Stimulated activated naive CD8-positive, alpha-beta T cell treated with anti-CD3 and anti-CD28 coated beads, Interleukin-15, Interleukin-2, amounts not matched to agents 100 U/mL and 50 U/mL, for 24 hours (primary cell): ENCODE measurements around the gene SLC9A8.
A peak's percentile ranks its signal among the peaks of the same experiment; 100 is the strongest.

Source experiments
- ATAC-seq: fragments of 150-1000 bp; cut with Tn5 transposase; one replicate; pipeline ENCODE4 v1.10.0; 2021
- DNase-seq: peaks from one replicate; pipeline ENCODE4 v3.0.0; 2021

Gene SLC9A8

DNA sequence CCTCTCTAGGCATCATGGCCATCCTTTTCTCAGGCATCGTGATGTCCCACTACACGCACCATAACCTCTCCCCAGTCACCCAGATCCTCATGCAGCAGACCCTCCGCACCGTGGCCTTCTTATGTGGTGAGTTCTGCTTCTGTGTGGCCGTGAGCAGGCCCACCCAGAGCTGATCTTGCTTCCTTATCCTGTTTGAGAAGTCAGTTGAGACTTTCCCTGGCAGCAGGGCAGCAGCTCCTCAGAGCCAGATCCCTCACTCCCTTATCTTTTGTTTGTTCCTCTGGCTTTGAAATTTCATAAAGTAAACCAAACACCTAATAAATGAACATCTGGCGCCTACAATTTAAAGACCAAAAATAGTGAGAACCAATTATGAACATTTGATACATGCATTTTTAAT is 62.1 kb downstream of the SLC9A8 start:
- ATAC-seq, result no peak

DNA sequence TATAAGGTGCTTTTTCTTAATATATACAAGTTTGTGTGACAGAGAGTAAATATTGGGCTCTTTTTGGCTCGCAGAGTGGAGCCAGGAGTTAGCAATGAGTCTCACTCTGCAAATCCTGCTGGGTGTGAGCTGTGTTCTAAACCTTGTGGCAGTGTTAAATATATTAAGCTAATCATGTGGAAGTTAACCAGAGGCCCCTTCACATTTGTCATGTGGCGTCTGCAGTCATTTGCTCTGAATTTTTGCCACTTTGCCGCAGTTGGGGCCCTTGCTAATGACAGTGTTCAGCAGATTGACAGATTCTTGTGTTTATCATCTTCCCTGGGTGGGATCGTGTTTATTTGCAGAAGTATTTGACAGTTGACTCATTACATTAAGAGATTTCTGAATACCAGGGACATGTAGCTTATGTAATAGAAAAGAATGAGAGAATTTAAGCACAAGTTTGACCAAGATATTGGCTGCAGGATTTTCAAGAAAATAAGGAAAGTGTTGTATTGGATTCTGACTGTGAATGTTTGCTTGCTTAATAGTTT is 64.8 kb downstream of the SLC9A8 start:
- no peak for DNase-seq
- ATAC-seq, result no peak

More for the DNA sequence above, 62.1 kb downstream of the SLC9A8 start:
- no peak for DNase-seq

DNA sequence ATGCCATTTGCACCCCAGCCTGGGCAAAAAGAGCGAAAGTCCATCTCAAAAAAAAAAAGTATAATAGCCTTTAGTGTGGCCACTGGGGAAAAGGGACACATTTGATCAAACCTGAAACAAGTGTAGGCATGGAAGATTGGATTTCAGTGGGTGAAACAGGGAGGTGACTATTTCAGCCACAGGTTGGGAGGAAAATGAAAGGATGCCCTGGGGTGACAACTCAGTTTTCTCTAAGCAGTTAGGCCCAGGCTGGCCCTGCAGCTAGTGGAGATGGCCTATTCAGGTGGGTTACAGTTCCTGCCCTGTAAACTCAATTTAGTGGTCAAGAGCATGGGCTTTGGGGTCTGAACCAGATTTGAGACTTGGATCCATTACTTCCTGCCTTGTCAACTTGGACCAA is 66.3 kb downstream of the SLC9A8 start:
- no peak for ATAC-seq

GRCh38 chr20:49880177-49880576 is 67.5 kb downstream of the SLC9A8 start:
- DNase-seq, result no peak
- ATAC-seq, result no peak

More for the DNA sequence above, 66.3 kb downstream of the SLC9A8 start:
- no peak for DNase-seq

GRCh38 chr20:49880724-49881445 is 68.3 kb downstream of the SLC9A8 start:
- DNase-seq, result no peak
- no peak for ATAC-seq

DNA sequence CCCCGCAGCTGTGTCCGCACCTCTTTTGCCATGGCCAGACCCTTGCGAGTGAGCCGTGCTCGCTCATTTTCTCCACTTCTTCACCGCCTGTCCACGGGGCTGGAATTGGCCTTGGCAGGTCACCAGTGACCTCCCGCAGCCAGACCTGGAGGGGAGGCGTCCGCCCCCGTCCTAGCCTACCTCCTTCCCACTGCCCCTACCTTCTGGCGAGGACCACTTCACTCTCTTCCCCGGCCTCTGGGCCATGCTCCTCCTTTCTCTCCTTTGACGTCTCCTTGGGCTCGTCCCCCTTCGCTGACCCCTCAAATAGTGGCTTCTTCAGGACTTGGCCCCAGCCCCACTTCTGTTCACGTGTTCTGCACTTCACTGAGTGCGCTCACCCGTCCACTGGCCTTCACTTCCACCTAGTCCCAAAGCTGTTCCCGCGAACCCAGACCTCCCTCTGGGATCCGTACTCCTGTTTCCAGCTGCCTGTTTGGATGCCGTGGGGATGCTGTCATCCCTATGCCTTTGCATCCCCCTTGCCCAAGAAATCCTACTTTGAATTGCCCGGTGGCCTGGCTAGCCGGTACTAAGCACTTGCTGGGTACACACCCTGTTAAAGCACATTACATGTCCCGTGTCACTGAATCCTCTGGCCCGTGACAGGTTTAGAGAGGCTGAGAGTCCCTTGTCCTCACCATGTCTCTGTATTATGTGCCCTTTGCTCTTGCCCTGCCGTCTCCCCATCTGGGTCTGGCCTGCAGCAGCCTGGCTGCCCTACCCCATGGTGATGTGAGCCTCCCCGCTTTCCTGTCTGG is 69.7 kb downstream of the SLC9A8 start:
- ATAC-seq (no peak), DNase-seq (no peak)

- DNase-seq, result no peak
Measured at GRCh38 chr20:49883246-49883802, 70.7 kb downstream of the SLC9A8 start.

GRCh38 chr20:49885558-49886332 is 73.1 kb downstream of the SLC9A8 start:
- ATAC-seq, result no peak
- no peak for DNase-seq

More at GRCh38 chr20:49883246-49883802, 70.7 kb downstream of the SLC9A8 start:
- no peak for ATAC-seq

DNA sequence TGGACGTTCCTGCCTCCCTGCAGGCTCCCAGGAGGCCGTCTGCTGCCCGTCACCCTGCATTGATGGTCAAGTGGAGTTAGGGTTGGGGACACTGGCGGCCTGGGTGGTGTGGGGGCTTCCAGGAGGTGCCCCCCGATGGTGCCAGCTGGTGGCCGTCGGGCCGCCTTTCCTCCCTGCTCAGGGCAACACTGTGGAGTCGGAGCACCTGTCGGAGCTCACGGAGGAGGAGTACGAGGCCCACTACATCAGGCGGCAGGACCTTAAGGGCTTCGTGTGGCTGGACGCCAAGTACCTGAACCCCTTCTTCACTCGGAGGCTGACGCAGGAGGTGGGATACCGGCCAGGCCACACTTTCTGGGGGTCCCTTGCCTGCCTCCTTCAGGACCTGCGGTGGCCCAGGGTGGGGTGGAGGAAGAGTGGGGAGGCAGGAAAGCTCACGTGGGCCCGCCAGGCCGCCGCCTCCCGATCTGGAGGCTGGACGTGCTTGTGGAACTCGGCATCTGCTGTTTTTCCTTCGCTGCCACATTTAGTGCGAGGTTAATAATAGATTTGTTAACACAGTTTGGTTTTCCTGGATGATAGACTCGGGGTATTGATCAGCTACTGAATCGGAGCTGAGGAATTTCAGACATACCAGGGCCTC is 74.1 kb downstream of the SLC9A8 start:
- DNase-seq (no peak), ATAC-seq (no peak)

GRCh38 chr20:49887251-49888211 is 74.9 kb downstream of the SLC9A8 start:
- DNase-seq (no peak), ATAC-seq (no peak)

- peak; percentile 29 for ATAC-seq
- peak; percentile 66 for DNase-seq
Measured at GRCh38 chr20:49888212-49889000, 75.8 kb downstream of the SLC9A8 start.

- no peak for DNase-seq
- no peak for ATAC-seq
Measured at GRCh38 chr20:49889001-49889934, 76.6 kb downstream of the SLC9A8 start.

DNA sequence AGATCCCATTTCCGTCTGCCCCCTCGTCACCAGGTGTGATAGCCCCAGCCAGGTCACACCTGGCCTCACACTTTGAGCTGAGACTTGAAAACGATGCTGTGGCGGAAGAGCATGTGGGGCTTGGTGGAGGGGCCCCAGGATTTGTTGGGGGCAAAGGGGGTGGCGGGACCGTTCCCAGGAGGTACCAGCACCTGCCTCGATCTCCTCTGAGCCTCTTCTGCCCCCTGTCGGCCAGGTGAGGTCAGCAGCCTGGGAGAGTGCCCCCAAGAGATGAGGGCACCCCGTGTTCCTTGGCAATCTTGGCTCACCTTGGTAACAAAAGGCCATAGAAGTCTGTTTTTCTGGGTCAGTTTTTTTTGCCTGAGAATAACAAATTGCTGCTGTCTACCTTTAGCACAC is 77.3 kb downstream of the SLC9A8 start:
- DNase-seq, result no peak

DNA sequence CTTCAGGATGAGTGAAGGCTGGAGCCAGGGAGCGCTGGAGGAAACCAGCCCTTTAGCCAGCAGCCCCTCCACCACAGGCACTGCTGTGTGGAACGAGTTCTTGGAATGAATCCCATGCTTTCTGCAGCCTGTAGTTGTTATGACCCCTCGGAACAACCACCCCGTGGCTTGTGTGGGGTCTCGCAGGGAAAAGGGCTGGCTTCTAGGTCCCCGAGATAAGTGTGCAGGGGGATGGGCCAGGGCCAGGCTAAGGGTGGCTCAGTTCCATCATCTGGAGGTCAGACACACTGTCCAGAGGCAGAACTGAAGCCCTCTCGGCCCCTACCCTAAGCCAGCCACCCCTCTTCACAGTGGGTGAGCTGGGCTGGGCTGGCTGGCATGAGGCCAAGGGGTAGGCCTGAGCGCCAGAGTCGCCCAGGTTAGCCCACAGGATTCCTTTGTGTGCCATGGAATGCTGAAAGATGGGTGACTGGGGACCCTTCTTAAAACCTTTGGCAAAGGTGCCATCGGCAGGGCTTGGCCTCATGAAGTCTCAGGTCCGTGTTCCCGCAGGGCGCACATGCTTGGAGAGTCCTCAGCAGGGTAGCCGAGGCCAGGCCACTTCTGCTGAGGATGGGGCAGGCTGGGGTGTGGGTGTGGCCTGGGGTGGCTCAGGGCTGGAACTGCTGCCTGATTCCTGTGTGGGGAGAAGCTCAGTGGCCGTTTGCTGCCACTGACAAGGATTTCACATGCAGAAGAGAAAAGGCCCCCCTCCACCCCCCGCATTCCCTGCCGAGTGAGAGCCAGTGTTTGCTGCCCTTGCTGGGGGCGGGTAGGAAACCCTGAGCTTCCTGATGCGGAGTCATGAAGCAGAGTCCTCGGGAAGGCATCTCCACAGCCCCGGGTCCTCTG is 78.1 kb downstream of the SLC9A8 start:
- ATAC-seq, result no peak
- no peak for DNase-seq

More for the DNA sequence above, 77.3 kb downstream of the SLC9A8 start:
- ATAC-seq, result no peak

- no peak for DNase-seq
Measured at GRCh38 chr20:49891476-49892110, 79.0 kb downstream of the SLC9A8 start.

GRCh38 chr20:49892260-49892659 is 79.6 kb downstream of the SLC9A8 start:
- DNase-seq (no peak), ATAC-seq (no peak)

More at GRCh38 chr20:49891476-49892110, 79.0 kb downstream of the SLC9A8 start:
- no peak for ATAC-seq

GRCh38 chr20:49892817-49893216 is 80.2 kb downstream of the SLC9A8 start:
- ATAC-seq, result no peak

More at GRCh38 chr20:49892817-49893216, 80.2 kb downstream of the SLC9A8 start:
- no peak for DNase-seq
